SK-N-SH treated with all-trans-retinoic acid at 6 μM for 48 hours (cell line): Measurements from ENCODE around the gene CREB3.

Source experiments
- ATAC-seq: fragments of 200-7000 bp; cut with Tn5 transposase; 3 replicates; pipeline ENCODE4 v1.9.1; 2020; ENCODE audit warnings: mild to moderate bottlenecking, moderate library complexity
- ARNTL ChIP-seq: fragments of 450-650 bp; formaldehyde crosslinking; IDR thresholded peaks from 2 replicates; pipeline ENCODE4 v1.5.0; 2020; ENCODE audit warnings: low read depth, mild to moderate bottlenecking, moderate library complexity, borderline replicate concordance
- BACH2 ChIP-seq: fragments of 250-450 bp; sonication (Bioruptor Pico); IDR thresholded peaks from 2 replicates; pipeline ENCODE4 v1.9.0; 2021; ENCODE audit warnings: mild to moderate bottlenecking, borderline replicate concordance
- GLIS3 ChIP-seq: fragments of 250-450 bp; sonication (Bioruptor Pico); IDR thresholded peaks from 2 replicates; pipeline ENCODE4 v1.5.0; 2020; ENCODE audit warnings: mild to moderate bottlenecking, moderate library complexity
- ISL1 ChIP-seq: fragments of 250-450 bp; sonication (Bioruptor Pico); IDR thresholded peaks from 2 replicates; pipeline ENCODE4 v2.1.2; 2022; ENCODE audit warnings: mild to moderate bottlenecking, moderate library complexity
- OSR1 ChIP-seq: fragments of 250-450 bp; sonication (Bioruptor Pico); IDR thresholded peaks from 2 replicates; pipeline ENCODE4 v1.8.0; 2022; ENCODE audit warnings: moderate library complexity, mild to moderate bottlenecking, inconsistent platforms
- PATZ1 ChIP-seq: fragments of 250-450 bp; sonication (Bioruptor Pico); IDR thresholded peaks from 2 replicates; pipeline ENCODE4 v1.8.0; 2020; ENCODE audit warnings: mild to moderate bottlenecking, moderate library complexity, borderline replicate concordance
- POU6F1 ChIP-seq: fragments of 250-450 bp; sonication (Bioruptor Pico); IDR thresholded peaks from 2 replicates; pipeline ENCODE4 v1.8.0; 2021; ENCODE audit warnings: low read depth, mild to moderate bottlenecking, moderate library complexity, borderline replicate concordance
- RARB ChIP-seq: fragments of 250-450 bp; sonication (Bioruptor Pico); IDR thresholded peaks from 2 replicates; pipeline ENCODE4 v1.8.0; 2021; ENCODE audit warnings: mild to moderate bottlenecking, moderate library complexity
- SNAI2 ChIP-seq: fragments of 250-450 bp; sonication (Bioruptor Pico); IDR thresholded peaks from 2 replicates; pipeline ENCODE4 v1.5.0; 2020; ENCODE audit warnings: mild to moderate bottlenecking, moderate library complexity
- TCF4 ChIP-seq: fragments of 250-450 bp; sonication (Bioruptor Pico); IDR thresholded peaks from 2 replicates; pipeline ENCODE4 v1.8.0; 2021; ENCODE audit warnings: mild to moderate bottlenecking, moderate library complexity, borderline replicate concordance
- TOX ChIP-seq: fragments of 250-450 bp; sonication (Bioruptor Pico); IDR thresholded peaks from 2 replicates; pipeline ENCODE4 v1.8.0; 2021; ENCODE audit warnings: mild to moderate bottlenecking, moderate library complexity, borderline replicate concordance
- TSHZ2 ChIP-seq: fragments of 250-450 bp; sonication (Bioruptor Pico); IDR thresholded peaks from 2 replicates; pipeline ENCODE4 v1.5.0; 2020; ENCODE audit warnings: mild to moderate bottlenecking, moderate library complexity
- ZC3H10 ChIP-seq: fragments of 250-450 bp; sonication (Bioruptor Pico); IDR thresholded peaks from 2 replicates; pipeline ENCODE4 v1.5.1; 2021; ENCODE audit warnings: mild to moderate bottlenecking, moderate library complexity
- ZFP30 ChIP-seq: fragments of 450-650 bp; formaldehyde crosslinking; IDR thresholded peaks from 2 replicates; pipeline ENCODE4 v1.5.0; 2022; ENCODE audit warnings: mild to moderate bottlenecking, moderate library complexity
- ZNF565 ChIP-seq: fragments of 450-650 bp; formaldehyde crosslinking; conservative IDR thresholded peaks from 2 replicates; pipeline ENCODE4 v1.5.0; 2020; ENCODE audit warnings: low read depth, mild to moderate bottlenecking, moderate library complexity
- ZNF8 ChIP-seq: fragments of 450-650 bp; formaldehyde crosslinking; IDR thresholded peaks from 2 replicates; pipeline ENCODE4 v1.5.0; 2020; ENCODE audit warnings: mild to moderate bottlenecking, moderate library complexity

The CREB3 gene

GRCh38 chr9:35728041-35728971 is 4.2 kb upstream of the CREB3 start:
- ATAC-seq: peak; percentile 18
- peak; percentile 74; the same call in 1 of the 2 replicates for TF ChIP-seq PATZ1
- TF ChIP-seq TOX (CRISPR knock-in tag): no peak
- TF ChIP-seq RARB (CRISPR knock-in tag): no peak
- TF ChIP-seq, all 23 proteins: peak for 1

- ATAC-seq: no peak
- TF ChIP-seq GLIS3 (CRISPR knock-in tag): no peak
- TF ChIP-seq POU6F1 (CRISPR knock-in tag): no peak
- no peak for TF ChIP-seq BACH2
- no peak for TF ChIP-seq ZC3H10 (CRISPR knock-in tag)
- no peak for TF ChIP-seq TSHZ2
- no peak for TF ChIP-seq ZNF565
- no peak for TF ChIP-seq TCF4 (CRISPR knock-in tag)
- no peak for TF ChIP-seq TOX (CRISPR knock-in tag)
- TF ChIP-seq ZNF8 (CRISPR knock-in tag): no peak
- TF ChIP-seq PATZ1: no peak
- TF ChIP-seq ZFP30 (CRISPR knock-in tag): no peak
- no peak for TF ChIP-seq SNAI2 (CRISPR knock-in tag)
- no peak for TF ChIP-seq OSR1 (CRISPR knock-in tag)
- TF ChIP-seq ISL1: no peak
- no peak for TF ChIP-seq ARNTL
Observed at GRCh38 chr9:35729101-35729500, 3.4 kb upstream of the CREB3 start.

GRCh38 chr9:35729700-35730485 is 2.6 kb upstream of the CREB3 start:
- no peak for TF ChIP-seq TSHZ2
- ATAC-seq: peak; percentile 32
